GM12891 (cell line): ENCODE results near the gene TEX29.

Experiments
- DNase-seq: peaks from one replicate; pipeline ENCODE4 v3.0.0; 2011; ENCODE audit warnings: low spot score; ENCODE audit not compliant: insufficient read length
- FAIRE-seq: peaks from 2 replicates; lab custom pipeline; 2011; peaks lifted over from hg19 to GRCh38; lab: Jason Lieb, UNC
- PAX5 ChIP-seq: IDR thresholded peaks from 2 replicates; pipeline ENCODE4 v1.6.1; 2011; ENCODE audit warnings: low read length, moderate library complexity, mild to moderate bottlenecking; ENCODE audit not compliant: insufficient read depth, severe bottlenecking
- POLR2A ChIP-seq: IDR thresholded peaks from 2 replicates; pipeline ENCODE4 v1.6.1; 2011; ENCODE audit warnings: low read depth, low read length, control low read depth
- POLR2AphosphoS5 ChIP-seq: IDR thresholded peaks from 2 replicates; pipeline ENCODE4 v1.6.1; 2011; ENCODE audit warnings: low read depth, low read length, control low read depth
- POU2F2 ChIP-seq: IDR thresholded peaks from 2 replicates; pipeline ENCODE4 v1.6.1; 2011; ENCODE audit warnings: low read depth, mild to moderate bottlenecking, control low read depth, low read length, moderate library complexity
- SPI1 ChIP-seq: IDR thresholded peaks from 2 replicates; pipeline ENCODE4 v1.6.1; 2011; ENCODE audit warnings: low read depth, low read length, control low read depth
- TAF1 ChIP-seq: IDR thresholded peaks from 2 replicates; pipeline ENCODE4 v1.6.1; 2011; ENCODE audit warnings: low read depth, low read length, control low read depth

TEX29 gene

DNA sequence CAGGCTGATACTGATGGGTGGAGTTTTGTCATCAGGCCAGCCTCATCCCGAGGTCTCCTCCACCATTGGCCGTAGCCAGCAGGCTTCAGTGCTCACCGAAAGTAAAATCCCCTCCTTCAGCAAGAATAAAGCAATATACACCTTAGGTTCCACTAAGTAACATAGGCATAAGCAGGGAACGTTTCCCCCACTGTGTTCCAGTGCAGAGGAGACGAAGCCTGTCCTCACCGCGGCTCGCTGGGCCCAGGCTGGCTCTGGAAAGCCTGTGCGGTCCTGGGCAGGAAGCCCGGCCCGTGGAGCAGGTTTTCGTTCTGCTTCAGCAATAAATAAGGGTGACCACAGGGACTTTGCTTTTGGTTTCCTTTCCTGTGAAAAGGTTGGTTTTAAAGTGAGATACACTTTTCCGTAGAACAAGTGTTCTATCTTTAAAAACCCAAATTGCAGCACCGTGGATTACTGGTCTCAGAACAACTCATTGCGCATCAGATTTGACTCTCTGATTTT is 16.3 kb upstream of the TEX29 start:
- FAIRE-seq (no peak), DNase-seq (no peak)
- TF ChIP-seq TAF1 (no peak), POU2F2 (no peak), POLR2A (no peak), PAX5 (no peak), POLR2AphosphoS5 (no peak), SPI1 (no peak)

GRCh38 chr13:111304603-111305289 is 15.7 kb upstream of the TEX29 start:
- no peak for FAIRE-seq

DNA sequence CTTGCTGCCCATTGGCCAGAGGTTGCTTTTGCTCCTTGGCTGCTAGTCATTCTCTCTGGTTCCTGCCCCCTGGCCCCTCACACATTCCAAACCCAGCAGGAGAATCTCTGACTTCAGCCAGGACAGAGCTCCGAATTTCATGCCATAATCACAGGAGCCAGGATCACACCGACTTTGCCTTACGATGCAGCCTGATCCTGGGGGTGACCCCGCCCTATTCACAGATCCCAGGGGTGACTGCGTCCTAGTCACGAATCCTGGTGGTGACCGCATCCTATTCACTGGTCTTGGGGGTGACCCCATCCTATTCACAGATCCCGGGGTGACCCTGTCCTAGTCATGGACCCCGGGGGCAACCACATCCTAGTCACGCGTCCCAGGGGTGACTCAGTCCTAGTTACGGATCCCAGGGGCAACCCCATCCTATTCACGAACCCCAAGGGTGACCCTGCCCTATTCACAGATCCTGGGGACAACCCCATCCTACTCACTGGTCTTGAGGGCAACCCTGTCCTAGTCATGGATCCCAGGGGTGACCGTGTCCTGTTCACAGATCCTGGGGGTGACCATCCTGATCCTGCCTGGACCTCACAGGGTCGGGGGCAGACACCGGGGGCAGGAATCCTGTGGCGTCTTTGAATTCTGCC is 7.4 kb upstream of the TEX29 start:
- FAIRE-seq (no peak), DNase-seq (no peak)
- TF ChIP-seq POU2F2 (no peak), PAX5 (no peak), SPI1 (no peak), TAF1 (no peak), POLR2AphosphoS5 (no peak), POLR2A (no peak)

More at GRCh38 chr13:111304603-111305289, 15.7 kb upstream of the TEX29 start:
- DNase-seq = no peak
- TF ChIP-seq POLR2A (no peak), TAF1 (no peak), SPI1 (no peak), POU2F2 (no peak), PAX5 (no peak), POLR2AphosphoS5 (no peak)

- FAIRE-seq (no peak), DNase-seq (no peak)
- TF ChIP-seq POU2F2 (no peak), POLR2A (no peak), SPI1 (no peak), POLR2AphosphoS5 (no peak), TAF1 (no peak), PAX5 (no peak)
These were observed 6.5 kb upstream of the TEX29 start for GRCh38 chr13:111313911-111314425.

DNA sequence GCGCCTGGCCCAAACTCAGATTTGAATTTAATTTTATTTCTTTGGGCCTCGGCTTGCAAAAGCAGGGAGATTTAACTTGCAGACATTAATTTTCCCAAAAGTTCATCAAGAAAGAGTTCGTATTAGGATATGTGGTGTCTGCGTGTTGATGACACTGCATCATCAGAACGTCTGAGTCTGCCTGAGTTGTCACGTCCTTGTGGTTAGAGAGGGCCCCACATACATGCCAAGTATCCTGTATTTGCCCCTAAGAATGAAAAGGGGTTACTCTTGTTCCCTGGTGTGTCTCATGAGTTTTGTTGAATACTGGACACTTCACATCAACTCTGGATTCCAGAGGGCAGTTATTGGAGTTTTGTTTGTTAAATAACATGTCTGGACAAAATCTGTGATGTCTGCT is 5.6 kb upstream of the TEX29 start:
- TF ChIP-seq POLR2AphosphoS5 = no peak
- no peak for TF ChIP-seq POLR2A
- TF ChIP-seq SPI1 = no peak
- DNase-seq (no peak), FAIRE-seq (no peak)

- no peak for TF ChIP-seq TAF1
- no peak; the same call in 1 of the 2 replicates for TF ChIP-seq POLR2AphosphoS5
- no peak for TF ChIP-seq PAX5
- TF ChIP-seq SPI1 = no peak
- TF ChIP-seq POU2F2 = no peak
- TF ChIP-seq POLR2A = no peak
- no peak for FAIRE-seq
- no peak for DNase-seq
These were observed 5.0 kb upstream of the TEX29 start for GRCh38 chr13:111315347-111315995.

DNA sequence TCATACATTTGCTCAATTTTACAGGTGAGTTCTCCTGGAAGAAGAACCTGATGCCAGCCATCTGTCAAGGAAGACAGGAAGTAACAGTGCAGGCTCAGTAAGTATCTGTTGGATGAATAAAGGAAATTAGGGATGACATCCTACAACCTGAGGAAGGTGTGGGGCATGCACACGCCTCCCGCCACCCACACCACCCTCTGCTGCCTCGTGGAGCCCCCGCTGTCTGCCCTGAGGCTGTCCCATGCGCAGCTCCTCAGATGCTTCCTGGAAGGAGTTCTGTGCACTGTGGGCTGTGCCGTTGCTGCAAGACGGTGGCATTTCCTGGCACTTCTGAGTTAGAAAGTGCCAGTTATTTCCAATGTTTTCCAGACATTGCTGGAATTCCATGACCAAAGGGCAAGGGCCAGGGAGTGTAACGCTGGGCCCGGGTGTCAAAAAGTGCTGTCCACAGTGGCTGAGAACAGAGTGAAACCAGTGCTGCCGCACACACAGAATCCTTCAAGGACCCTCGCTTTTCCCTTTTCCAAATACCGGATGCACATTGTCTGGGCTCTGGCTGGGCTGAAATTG is 4.2 kb upstream of the TEX29 start:
- TF ChIP-seq SPI1 (no peak), TAF1 (no peak)
- no peak for FAIRE-seq
- no peak for DNase-seq

DNA sequence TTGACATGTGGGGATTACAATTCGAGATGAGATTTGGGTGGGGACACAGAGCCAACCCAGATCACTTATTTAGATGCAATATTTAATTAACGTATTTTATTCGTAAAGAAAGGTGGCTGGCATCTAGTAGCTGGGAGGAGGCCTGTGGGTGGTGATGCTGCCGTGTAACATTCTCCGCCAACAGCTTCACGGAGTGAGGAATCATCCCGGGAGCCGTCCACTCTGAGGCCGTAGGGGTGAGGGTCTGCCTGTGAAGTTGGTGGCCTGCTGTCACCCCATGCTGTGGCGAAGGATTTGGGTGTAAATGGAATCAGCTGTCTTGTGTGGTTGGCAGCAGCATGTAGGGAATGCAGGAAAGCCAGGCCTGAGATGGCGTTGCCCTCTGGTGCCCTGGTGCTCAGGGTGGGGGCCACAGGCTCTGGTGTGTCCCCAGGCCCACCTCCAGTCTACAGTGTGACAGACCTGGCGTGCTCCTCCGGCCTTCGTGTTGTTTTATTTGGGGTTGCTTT is 3.3 kb upstream of the TEX29 start:
- DNase-seq (no peak), FAIRE-seq (no peak)
- TF ChIP-seq TAF1 = no peak
- no peak for TF ChIP-seq POLR2A
- TF ChIP-seq POLR2AphosphoS5 = no peak
- no peak for TF ChIP-seq SPI1
- TF ChIP-seq PAX5 = no peak
- no peak for TF ChIP-seq POU2F2
